ENCODE results near the gene MTHFSD.

Gene MTHFSD

DNA sequence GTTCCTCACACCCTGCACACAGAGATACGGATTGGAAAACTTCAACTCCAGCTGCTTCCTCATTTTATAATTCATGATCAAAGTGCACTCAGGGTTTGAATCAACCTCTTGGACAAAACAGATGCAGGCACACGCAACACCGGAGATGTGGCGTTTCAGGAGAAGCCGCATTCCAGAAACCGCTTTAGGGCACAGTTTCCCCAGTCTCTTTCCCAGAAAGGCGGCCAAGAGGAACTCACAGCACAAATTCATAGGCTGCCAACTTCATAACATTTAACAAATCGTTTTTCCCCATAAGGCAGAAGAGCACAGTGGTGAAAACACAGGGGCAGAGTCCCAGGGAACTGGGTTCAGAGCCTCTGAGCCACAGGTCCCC is 8.4 kb downstream of the MTHFSD start:
- no peak for DNase-seq

- no peak for DNase-seq
Measured at GRCh38 chr16:86545954-86546637, 8.9 kb downstream of the MTHFSD start.

GRCh38 chr16:86545481-86545880 is 9.6 kb downstream of the MTHFSD start:
- no peak for DNase-seq

DNA sequence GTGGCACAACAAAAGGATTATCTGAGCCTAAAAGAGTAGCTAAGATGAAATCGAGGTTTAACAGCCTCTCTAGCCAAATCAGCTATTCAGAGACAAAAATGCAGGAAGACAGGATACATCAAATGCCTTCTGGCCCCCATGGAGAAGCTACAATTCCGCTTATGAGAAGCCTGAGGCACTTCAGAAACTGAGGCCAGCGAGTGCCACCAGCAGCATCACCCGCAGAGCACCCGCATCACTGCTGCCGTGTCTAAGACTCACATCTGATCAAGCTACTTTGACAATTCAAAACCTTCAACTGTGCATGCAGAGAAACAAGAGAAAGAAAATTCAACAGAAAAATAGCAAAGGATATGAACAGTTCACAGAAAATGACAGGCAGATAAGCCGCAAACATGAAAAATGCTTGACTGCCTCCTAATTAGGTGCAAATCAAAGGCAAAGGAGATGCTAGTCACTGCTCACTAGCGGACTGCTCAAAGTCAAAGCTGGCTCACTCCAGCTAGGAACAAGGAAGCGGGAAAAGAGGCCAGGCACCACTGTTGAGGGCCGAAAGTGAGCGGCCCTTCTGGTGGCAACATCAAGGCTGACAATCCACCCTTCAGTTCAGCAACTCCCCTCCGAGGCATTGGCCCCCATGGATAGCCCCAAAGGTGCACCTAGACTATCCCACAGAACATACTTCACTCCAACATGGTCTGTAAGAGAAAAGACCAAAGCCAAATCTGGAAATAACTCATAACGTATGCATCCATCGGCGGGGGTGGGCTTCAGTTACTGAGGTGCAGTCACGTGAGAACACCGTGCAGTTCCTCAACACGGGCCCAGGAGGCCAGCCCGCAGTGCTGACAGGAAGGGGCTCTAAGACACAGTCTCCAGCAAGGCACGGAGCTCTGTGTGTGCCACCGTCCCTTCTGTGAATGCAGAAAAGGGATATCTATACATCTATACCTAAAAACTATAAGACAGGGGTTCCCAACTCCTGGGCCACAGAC is 12.0 kb downstream of the MTHFSD start:
- DNase-seq: no peak

DNA sequence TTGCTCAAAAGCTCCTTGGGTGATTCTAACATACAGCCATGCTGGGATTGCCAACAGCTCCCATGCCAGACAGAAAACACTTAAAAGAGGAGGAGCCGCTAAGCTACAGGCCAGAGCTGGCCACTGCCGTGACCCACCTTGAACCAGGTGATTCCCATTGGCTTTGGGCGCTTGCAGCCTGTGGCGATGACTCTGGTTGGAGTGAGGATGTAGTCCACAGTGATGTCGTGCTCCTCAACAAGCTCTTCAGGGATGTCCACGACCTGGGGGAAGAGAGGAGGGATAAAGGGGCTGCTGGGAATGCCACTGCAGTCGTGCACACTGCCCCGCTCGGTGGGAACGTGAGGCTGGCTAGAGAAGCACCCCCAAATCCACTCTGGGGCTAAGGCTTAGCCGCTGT is 13.5 kb downstream of the MTHFSD start:
- DNase-seq: no peak

DNA sequence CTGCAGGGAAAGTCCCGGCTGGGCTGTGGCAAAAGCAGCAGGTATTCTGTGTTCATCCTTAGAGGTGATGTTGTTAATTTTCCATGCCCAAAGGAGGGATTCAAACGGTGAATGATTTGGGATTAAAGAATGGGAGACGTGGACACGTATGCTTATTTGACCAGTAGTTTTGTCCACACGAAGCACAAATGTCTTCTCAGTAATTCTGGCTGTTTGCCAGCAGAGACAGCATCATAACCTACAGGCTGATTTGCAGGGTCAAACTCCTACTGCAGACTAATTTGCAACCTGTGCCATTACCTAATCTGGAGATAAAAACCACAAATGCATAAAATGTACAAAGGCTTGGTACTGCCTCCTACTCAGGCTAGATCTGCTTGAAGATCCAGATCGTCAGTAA is 14.1 kb downstream of the MTHFSD start:
- DNase-seq: no peak

DNA sequence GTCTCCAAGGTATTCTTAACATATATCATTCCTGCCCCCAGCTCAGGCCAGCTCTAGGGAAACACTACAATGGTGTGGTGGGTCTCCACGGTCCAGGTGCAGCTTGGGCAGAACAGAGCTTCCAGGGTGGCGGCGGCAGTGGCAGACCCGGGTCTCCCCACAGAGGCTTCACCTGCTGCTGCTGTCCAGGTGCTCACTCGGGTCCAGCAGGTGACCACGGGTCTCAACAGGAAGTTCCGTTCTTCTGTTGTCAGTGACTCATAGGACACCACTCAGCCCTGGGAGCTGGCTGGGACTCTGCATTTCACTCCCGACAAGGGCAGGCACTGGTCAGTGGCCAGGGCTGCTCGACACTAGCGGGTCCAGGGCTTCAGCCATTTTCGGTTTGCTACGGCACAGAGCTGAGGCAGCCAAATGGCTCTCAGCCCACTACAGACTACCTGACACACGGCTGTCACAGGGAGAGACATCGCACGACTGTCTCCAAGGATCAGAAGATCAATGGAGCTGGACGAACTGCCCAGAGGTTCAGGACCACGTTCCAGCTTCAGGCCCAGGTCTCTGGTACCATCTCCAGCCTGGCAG is 16.7 kb downstream of the MTHFSD start:
- DNase-seq: no peak

GRCh38 chr16:86537486-86537885 is 17.5 kb downstream of the MTHFSD start:
- no peak for DNase-seq

DNA sequence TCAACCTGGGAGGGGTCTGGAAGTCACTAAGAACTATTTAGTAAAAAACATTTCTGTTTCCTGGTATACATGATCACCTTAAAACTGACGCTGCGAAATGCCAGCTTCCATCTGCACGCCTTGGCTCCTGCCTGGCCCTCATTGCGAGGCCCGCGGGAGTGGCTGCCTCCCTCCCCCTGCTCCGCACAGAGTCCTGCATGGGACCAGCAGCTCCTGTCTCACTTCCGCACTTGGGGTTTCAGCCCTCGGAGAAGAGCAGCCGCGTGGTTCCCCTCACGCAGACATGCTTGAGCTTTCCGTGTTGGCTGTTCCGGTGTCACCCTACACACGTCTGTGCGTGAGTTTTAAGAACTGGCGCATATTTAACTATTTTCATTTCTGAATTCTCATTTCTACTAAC is 18.4 kb downstream of the MTHFSD start:
- DNase-seq: no peak

DNA sequence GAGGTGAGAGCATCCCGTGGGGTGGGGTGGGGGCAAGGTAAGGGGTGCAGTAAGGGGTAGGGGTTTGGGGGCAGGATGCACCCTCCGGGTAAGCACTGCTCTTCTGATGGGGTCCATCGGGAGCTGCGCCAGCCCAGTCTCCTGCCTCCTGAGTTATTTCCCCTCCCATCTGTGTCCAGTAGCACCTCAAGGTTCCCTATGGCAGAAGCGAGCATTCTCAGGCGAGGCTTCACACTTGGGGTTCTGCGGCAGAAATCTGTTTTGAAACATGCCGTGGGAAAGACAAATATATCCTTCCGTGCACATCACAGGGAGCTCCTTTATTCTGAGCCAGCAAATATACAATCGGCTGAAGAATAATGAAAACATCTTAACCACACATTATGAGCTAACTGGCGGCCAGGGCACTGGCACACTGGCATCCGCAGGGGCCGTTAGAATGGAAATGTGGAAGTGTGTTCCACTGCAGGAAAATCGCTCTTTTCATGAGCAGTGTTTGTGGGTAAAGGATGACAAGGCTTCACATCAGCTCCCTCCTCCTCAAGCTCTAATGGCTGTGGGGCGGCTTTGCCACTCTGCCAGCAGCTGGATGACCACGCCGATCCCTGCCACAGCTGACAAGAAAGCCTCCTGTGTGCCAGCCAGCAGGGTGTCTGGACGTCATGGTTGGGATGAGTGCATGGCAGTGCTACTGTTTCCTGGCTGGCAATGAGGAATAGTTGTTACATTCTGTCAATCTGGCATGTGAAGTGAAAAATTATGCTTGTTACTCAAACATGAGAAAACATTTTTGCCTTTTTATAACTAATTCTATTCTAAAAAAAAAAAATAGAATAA is 20.0 kb downstream of the MTHFSD start:
- no peak for DNase-seq

DNA sequence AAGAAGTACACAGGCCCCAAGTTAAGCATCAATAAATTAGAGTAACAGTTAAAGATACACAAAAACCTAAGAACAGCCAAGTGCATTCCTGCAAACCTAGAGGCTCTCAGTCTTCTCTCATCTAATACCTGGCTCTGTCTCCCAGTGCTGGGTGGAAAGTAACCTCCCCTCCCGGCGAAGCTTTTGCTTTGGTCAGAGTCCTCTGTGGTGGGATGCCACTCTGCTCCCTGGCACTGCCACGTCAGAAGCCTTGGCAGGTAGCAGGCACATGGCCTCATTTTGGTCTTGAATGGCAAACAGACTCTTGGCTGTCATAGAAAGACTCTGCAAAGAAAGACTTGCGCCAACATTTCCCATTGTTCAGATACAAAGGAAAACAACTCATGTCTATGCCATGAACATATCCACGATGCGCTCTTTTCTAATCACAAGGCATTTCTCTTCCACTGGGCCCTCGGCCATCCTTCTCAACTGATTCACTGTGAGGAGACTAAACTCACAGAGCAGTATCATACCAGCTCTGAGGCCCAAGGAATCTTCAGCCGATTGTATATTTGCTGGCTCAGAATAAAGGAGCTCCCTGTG is 21.2 kb downstream of the MTHFSD start:
- DNase-seq: no peak

DNA sequence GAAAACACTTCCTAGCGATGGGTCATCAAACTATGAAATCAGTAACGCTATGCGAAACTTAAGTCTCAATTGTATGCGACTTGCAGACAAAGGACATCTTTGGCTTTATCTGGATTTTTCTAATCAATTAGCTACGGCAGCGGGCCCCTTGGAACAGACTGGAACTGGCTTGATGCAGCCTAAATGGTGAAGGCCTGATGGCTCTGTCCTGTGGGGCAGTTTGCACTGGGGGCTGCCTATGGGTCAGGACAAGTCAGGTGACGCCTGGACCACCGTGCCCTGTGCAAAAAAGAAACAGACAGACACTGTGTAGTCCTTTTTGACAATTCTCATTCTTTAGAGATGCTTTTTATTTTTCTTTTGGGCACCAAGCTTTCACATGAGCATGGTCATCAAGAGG is 22.0 kb downstream of the MTHFSD start:
- DNase-seq: no peak

- no peak for DNase-seq
Measured at GRCh38 chr16:86532526-86532815, 22.6 kb downstream of the MTHFSD start.

GRCh38 chr16:86531641-86532525 is 23.2 kb downstream of the MTHFSD start:
- no peak for DNase-seq

DNA sequence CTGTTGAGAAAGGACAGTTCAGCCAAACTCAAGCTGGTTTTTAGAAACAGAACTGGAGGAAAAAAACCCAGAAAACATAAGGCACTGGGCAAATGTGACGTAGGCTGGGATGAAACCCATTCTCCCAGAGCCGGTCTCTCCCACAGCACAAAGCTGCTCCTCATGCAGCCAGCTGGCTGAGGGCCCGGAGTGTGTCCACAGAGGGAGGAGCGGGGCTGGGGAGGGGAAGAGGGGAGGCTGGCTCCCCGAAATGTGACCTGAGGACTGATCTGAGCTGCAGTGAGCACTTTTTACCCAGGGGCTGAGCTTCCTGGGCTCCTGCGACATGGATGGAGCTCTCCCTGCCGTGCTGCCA is 23.9 kb downstream of the MTHFSD start:
- DNase-seq: no peak

- DNase-seq: no peak
Measured at GRCh38 chr16:86530251-86531190, 24.5 kb downstream of the MTHFSD start.

- no peak for DNase-seq
Measured at GRCh38 chr16:86529160-86529559, 25.9 kb downstream of the MTHFSD start.

DNA sequence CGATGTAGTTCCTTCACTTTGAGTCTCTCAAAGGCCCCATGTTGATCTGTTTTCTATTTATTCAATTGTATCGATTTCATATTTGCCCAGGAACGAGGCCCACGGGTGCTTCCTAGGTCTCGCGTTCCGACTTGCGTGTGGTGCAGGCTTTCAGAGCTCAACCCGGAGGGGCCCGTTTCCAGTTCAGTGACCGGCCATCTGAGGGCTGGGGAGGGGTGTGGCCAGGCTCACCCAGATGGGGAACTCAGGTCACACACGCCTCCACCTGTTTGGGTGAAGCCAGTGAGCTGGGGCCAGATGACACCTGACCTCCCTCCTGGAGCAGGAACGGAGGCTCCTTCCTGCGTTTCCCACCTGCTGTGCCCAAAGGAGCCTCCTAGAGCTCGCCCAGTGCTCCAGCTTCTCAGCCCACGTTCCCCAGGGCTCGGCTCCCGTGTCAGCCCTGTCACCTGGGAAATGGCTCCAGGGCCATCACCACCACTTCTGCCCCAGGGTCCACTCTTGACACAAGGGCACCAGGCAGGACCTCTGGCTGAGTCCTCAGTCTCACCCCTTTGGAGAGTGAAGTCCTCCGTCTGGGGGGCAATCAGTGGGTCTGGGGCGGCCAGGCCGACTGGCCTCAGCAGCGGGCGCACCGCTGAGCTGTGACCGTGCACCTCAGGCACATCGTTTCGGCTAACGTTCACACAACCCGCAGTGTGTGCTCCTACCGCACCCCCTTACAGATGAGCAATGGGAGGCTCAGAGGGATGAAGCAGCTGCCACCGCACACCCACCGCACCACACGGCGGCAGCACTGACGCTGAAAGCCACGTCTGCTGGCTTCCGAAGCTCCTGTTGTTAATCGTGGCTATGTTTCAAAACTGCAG is 26.7 kb downstream of the MTHFSD start:
- DNase-seq: no peak

DNA sequence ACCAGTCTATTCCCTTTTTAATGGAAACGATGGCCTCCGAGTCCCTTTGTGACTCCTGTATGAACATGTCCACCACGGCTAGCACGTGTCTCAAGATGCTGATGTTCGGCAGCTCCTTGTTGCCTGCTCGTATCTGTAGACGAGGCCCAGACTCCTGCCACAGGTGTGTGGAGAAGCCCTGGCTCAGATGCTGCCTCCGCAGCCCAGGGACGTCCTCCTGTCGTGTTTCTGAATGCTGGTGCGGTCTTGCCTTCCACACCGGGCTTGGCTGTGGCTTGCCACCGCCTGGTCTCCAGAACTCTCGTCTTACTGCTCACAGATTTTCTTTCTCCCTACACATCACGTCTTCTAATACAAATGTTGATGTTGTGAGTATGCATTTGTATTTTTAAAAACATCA is 27.7 kb downstream of the MTHFSD start:
- no peak for DNase-seq

DNA sequence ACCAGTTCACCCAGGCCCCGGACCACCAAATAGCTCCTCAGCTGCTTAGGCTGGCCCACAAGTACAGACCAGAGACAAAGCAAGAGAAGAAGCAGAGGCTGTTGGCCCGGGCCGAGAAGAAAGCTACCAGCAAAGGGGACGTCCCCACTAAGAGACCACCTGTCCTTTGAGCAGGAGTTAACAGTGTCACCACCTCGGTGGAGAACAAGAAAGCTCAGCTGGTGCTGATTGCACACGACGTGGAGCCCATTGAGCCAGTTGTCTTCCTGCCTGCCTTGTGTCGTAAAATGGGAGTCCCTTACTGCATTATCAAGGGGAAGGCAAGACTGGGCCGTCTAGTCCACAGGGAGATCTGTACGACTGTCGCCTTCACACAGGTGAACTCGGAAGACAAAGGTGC is 29.3 kb downstream of the MTHFSD start:
- DNase-seq: no peak

Measured in CD4-positive, alpha-beta T cell treated with Interleukin-17A for 1 hour (primary cell).